Measurements from ENCODE around the gene STKLD1.

Gene STKLD1

DNA sequence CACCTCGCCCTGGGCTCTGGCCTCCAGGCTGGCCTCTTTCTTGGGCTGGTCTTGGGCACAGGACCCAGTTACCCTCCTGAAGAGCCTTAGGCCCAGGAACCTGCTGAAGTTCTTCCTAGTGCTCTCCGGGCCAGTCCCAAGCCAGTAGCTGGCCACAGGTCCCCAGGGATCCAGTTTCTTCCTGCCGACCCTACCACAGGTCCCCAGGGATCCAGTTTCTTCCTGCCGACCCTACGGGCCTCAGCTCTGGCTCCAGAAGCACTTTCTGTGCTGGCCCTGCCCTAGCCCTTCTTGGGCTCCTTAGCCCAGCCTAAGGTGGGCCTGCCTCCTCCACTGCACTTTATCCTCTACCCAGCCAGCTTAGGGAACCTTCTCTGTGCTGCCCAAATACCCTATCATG is 65.4 kb downstream of the STKLD1 start:
- no peaks in the 10 kb centered on the region for H3K4me1 ChIP-seq (ENCODE audit: low read depth, poor library complexity, severe bottlenecking)

GRCh38 chr9:133443248-133443647 is 67.1 kb downstream of the STKLD1 start:
- Histone ChIP-seq H3K9ac (no peak overlapping the region), H4K20me1 (ENCODE audit: insufficient read depth) (no peaks in the 10 kb centered on the region), H3K4me3 (IDR thresholded peaks at IDR 0.05; ENCODE audit: insufficient read depth, low read depth, low read length) (no peak overlapping the region), H3K27ac (no peak overlapping the region), H3K27me3 (ENCODE audit: insufficient read depth, low read depth) (peaks cover 100% of the 10 kb centered on the region), H3K4me2 (no peak overlapping the region), H3K36me3 (ENCODE audit: insufficient read depth) (no peaks in the 10 kb centered on the region), H3K79me2 (ENCODE audit: insufficient read depth, low read depth) (no peaks in the 10 kb centered on the region), H3K4me1 (ENCODE audit: low read depth, poor library complexity, severe bottlenecking) (no peaks in the 10 kb centered on the region), H2AFZ (ENCODE audit: low read depth) (no peak overlapping the region)
- TF ChIP-seq CTCF (conservative IDR thresholded peaks at IDR 0.05; ENCODE audit: low read depth, low read length), result no peak

More for the DNA sequence above, 65.4 kb downstream of the STKLD1 start:
- TF ChIP-seq CTCF (conservative IDR thresholded peaks at IDR 0.05; ENCODE audit: low read depth, low read length), result no peak
- H3K27ac ChIP-seq, result no peak overlapping the region
- no peaks in the 10 kb centered on the region for H3K36me3 ChIP-seq (ENCODE audit: insufficient read depth)
- no peak overlapping the region for H3K9ac ChIP-seq
- no peak overlapping the region for H3K4me3 ChIP-seq (IDR thresholded peaks at IDR 0.05; ENCODE audit: insufficient read depth, low read depth, low read length)
- no peaks in the 10 kb centered on the region for H4K20me1 ChIP-seq (ENCODE audit: insufficient read depth)
- no peak overlapping the region for H2AFZ ChIP-seq (ENCODE audit: low read depth)
- H3K4me2 ChIP-seq, result no peak overlapping the region
- H3K27me3 ChIP-seq (ENCODE audit: insufficient read depth, low read depth), result peaks cover 100% of the 10 kb centered on the region
- H3K79me2 ChIP-seq (ENCODE audit: insufficient read depth, low read depth), result no peaks in the 10 kb centered on the region

DNA sequence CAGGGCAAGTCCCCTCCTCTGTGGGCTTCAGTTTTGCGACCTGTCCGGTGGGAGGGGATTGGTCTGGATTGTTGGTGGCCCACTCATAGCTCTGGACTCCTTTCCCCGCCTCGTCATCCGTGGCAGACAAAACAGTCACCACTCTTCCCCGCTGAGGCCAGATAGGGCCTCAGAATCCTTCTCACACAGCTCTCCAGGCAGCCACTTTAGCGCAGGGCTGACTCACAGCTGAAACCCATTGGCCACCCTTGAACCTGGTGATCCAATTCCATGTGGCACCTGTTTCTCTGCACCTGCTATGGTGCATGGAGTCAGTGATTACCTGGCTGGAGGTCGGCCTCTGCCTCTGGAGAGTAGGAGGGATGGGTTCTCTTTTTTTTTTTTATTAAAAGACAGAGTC is 67.8 kb downstream of the STKLD1 start:
- H3K79me2 ChIP-seq (ENCODE audit: insufficient read depth, low read depth), result no peaks in the 10 kb centered on the region

DNA sequence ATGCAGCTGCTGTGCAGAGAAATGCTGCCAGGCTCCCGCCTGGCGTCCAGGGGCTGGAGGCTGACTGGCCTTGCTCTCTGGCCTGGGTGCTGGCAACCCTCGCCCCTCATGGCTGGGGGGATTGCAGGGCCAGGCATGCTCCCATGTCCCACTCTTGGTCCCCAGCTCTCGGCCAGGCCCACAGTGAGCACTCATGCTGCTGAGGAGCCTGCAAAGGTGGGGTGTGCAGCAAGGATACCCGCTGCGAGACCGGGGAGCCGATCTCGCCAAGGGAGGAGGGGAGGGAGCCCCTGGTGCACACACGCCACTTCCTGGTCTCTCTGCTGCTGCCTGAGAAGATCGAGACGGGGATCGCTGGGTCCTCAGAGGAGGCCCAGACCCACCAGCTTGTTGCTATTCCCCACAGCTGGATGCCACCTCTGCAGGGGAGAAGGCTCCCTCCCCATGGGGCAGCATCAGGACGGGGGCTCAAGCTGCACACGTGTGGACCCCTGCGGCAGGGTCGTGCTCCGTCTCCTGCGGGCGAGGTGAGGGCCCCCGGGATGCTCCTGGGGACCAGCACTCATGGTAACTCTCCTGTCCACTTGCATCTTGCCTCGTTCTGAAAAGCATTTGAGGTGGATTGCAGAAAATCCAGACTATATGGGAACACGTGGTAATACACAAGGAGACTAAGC is 69.3 kb downstream of the STKLD1 start:
- Histone ChIP-seq H3K36me3 (ENCODE audit: insufficient read depth) (no peaks in the 10 kb centered on the region), H3K4me3 (IDR thresholded peaks at IDR 0.05; ENCODE audit: insufficient read depth, low read depth, low read length) (no peak overlapping the region), H3K27me3 (ENCODE audit: insufficient read depth, low read depth) (peaks cover 93% of the 10 kb centered on the region), H3K27ac (no peak overlapping the region), H3K79me2 (ENCODE audit: insufficient read depth, low read depth) (no peaks in the 10 kb centered on the region), H3K4me1 (ENCODE audit: low read depth, poor library complexity, severe bottlenecking) (no peaks in the 10 kb centered on the region), H3K4me2 (no peak overlapping the region), H3K9ac (no peak overlapping the region), H4K20me1 (ENCODE audit: insufficient read depth) (no peaks in the 10 kb centered on the region), H2AFZ (ENCODE audit: low read depth) (no peak overlapping the region)
- no peak for TF ChIP-seq CTCF (conservative IDR thresholded peaks at IDR 0.05; ENCODE audit: low read depth, low read length)

More for the DNA sequence above, 67.8 kb downstream of the STKLD1 start:
- no peak overlapping the region for H3K27ac ChIP-seq
- H3K4me2 ChIP-seq, result no peak overlapping the region
- H3K27me3 ChIP-seq (ENCODE audit: insufficient read depth, low read depth), result peaks cover 96% of the 10 kb centered on the region
- H3K4me1 ChIP-seq (ENCODE audit: low read depth, poor library complexity, severe bottlenecking), result no peaks in the 10 kb centered on the region
- H3K4me3 ChIP-seq (IDR thresholded peaks at IDR 0.05; ENCODE audit: insufficient read depth, low read depth, low read length), result no peak overlapping the region
- no peaks in the 10 kb centered on the region for H3K36me3 ChIP-seq (ENCODE audit: insufficient read depth)
- no peaks in the 10 kb centered on the region for H4K20me1 ChIP-seq (ENCODE audit: insufficient read depth)
- H3K9ac ChIP-seq, result no peak overlapping the region
- no peak for TF ChIP-seq CTCF (conservative IDR thresholded peaks at IDR 0.05; ENCODE audit: low read depth, low read length)
- H2AFZ ChIP-seq (ENCODE audit: low read depth), result no peak overlapping the region
